ENCODE data around the gene CDK19. TPM values are rescaled to one million over a fixed set of nuclear protein-coding genes. Genes with fewer than 3 reads are reported as not detected.

The CDK19 gene
- total RNA-seq, 6 experiments from 2014 or later, result 18.6 to 22.4 (median 20.0) TPM

DNA sequence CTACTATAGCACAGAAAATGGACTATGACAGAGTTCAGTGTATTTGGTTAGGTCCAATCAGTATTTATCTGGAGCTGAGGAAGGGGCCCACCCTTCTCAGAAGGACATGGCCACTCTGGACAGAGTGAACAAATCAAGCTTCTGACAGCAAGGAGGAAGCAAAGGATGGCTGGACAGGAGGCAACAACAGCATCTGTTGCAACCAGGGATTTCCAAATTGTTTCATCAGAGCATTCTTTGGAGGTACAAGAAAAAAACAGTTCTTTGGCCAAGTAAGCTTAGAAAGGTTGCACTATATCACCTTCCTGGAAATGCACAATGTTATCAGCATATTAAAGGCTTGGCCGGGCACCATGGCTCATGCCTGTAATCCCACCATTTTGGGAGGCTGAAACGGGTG lies 220.2 kb downstream of the CDK19 start:
- Mint-ChIP-seq H3K27ac (no peak overlapping the region), H3K36me3 (ENCODE audit: low read depth) (peaks cover 6% of the 10 kb centered on the region), H3K4me3 (no peak overlapping the region), H3K4me1 (ENCODE audit: low read depth) (peaks cover 22% of the 10 kb centered on the region), H3K9me3 (no peaks in the 10 kb centered on the region), H3K27me3 (ENCODE audit: insufficient read depth) (no peaks in the 10 kb centered on the region)
- DNase-seq, result no peak
- TF ChIP-seq, protein P1, sequence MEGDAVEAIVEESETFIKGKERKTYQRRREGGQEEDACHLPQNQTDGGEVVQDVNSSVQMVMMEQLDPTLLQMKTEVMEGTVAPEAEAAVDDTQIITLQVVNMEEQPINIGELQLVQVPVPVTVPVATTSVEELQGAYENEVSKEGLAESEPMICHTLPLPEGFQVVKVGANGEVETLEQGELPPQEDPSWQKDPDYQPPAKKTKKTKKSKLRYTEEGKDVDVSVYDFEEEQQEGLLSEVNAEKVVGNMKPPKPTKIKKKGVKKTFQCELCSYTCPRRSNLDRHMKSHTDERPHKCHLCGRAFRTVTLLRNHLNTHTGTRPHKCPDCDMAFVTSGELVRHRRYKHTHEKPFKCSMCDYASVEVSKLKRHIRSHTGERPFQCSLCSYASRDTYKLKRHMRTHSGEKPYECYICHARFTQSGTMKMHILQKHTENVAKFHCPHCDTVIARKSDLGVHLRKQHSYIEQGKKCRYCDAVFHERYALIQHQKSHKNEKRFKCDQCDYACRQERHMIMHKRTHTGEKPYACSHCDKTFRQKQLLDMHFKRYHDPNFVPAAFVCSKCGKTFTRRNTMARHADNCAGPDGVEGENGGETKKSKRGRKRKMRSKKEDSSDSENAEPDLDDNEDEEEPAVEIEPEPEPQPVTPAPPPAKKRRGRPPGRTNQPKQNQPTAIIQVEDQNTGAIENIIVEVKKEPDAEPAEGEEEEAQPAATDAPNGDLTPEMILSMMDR (IDR thresholded peaks at IDR 0.05), result no peak

DNA sequence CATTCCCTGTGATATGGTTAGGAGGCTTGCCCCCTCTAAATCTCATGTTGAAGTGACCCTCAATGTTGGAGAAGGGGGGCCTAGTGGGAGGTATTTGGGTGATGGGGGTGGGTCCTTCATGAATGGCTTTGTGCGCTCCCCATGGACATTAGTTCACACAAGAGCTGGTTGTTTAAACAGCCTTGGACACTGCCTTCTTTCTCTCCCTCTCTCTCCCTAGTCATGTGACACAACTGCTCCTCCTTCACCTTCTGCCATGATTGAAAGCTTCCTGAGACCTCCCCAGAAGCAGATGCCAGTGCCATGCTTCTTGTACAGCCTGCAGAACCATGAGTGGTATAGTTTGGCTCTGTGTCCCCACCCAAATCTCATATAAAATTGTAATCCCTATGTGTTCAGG lies 221.6 kb downstream of the CDK19 start:
- H3K9me3 Mint-ChIP-seq, result no peaks in the 10 kb centered on the region
- H3K36me3 Mint-ChIP-seq (ENCODE audit: low read depth), result no peaks in the 10 kb centered on the region
- no peak for DNase-seq

DNA sequence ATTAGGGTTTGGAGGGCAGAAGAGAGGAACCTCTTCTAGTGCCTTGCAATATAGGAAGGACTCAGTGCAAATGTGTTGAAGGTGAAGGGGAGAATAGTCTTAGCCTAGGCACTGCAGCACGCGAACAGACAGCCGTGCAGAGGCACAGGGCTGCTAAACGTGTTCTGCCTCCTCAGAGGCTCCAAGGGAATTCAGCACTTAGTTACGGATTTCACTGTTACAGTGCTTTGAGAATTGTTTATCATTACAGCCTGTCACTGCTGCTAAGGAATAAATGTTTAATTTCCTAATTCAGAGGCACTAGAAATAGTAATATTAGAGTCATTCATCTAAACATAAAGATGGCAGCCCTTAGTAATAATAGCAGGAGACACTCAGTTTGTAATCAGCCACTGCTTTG lies 222.5 kb downstream of the CDK19 start:
- TF ChIP-seq, protein P1 (IDR thresholded peaks at IDR 0.05), result no peak
- no peak overlapping the region; the same call in 1 of the 2 replicates for H3K27ac Mint-ChIP-seq
- no peak overlapping the region for H3K4me3 Mint-ChIP-seq
- DNase-seq, result no peak
- H3K9me3 Mint-ChIP-seq, result no peaks in the 10 kb centered on the region
- H3K36me3 Mint-ChIP-seq (ENCODE audit: low read depth), result no peaks in the 10 kb centered on the region
- no peaks in the 10 kb centered on the region for H3K27me3 Mint-ChIP-seq (ENCODE audit: insufficient read depth)
- peaks cover 22% of the 10 kb centered on the region for H3K4me1 Mint-ChIP-seq (ENCODE audit: low read depth)

More for the DNA sequence above, 221.6 kb downstream of the CDK19 start:
- Mint-ChIP-seq H3K4me1 (ENCODE audit: low read depth) (peaks cover 22% of the 10 kb centered on the region), H3K27me3 (ENCODE audit: insufficient read depth) (no peaks in the 10 kb centered on the region), H3K4me3 (no peak overlapping the region), H3K27ac (no peak overlapping the region)
- TF ChIP-seq, protein P1 (IDR thresholded peaks at IDR 0.05), result no peak

DNA sequence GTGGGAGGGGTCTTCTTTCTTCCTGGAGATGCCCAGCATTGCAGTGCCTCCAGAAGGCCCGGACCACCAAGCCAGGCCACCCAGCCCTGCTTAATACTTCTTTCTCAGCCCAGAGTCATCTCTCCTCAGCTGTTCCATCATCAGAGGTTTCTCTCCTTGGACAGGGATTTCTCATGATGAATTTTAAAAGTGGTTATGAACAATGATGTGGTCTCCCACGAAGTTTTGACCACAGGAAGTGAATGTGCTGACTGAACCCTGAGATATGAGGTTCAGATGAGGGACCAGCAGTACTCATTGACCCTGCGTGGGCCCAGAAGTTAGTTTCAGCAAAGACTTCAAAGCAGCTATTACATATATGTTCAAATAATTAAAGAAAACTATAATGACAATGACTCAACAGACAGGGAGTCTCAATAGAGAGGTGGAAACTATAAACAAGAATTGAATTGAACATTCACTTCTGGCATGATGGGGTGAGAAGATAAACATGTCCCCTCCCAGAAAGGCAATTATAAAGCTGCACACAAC lies 224.4 kb downstream of the CDK19 start:
- Mint-ChIP-seq H3K9me3 (no peaks in the 10 kb centered on the region), H3K27ac (peak overlapping the region; percentile 69), H3K4me3 (no peak overlapping the region), H3K36me3 (ENCODE audit: low read depth) (no peaks in the 10 kb centered on the region), H3K27me3 (ENCODE audit: insufficient read depth) (no peaks in the 10 kb centered on the region), H3K4me1 (ENCODE audit: low read depth) (peaks cover 22% of the 10 kb centered on the region)
- TF ChIP-seq, protein P1 (IDR thresholded peaks at IDR 0.05), result no peak
- DNase-seq, result peak; percentile 18

DNA sequence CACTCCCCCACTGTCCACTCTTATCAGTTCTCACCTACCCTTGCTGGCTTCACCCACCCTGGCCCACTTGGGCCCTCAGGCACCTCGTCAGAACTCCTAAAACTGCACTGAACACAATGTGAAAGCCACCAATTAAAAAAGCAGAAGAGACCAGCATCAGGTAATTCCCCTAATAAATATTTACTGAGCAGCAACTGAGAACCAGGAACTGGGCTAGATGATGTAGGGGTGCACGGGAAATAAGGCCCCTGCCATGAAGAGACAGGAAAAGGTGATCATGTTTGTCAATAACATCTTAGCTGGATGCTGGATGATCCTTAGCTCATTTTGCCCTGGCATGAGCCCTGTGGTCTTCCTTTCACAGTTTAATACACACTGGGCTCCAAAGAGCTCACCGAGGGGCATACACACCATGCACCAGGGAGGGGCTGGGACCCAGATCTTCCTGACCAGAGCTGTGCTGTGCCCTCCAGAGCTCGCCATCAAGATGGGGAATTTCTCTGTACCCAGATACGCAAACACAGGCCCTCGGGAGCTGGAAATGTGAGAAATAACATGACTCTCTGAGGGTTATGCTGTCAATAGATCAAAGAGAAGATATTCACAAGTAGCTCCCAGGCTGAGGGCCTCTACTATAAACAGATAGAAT lies 225.3 kb downstream of the CDK19 start:
- DNase-seq, result no peak
- TF ChIP-seq, protein P1 (IDR thresholded peaks at IDR 0.05), result no peak

More for the DNA sequence above, 225.3 kb downstream of the CDK19 start:
- Mint-ChIP-seq H3K27me3 (ENCODE audit: insufficient read depth) (no peaks in the 10 kb centered on the region), H3K4me1 (ENCODE audit: low read depth) (peaks cover 22% of the 10 kb centered on the region), H3K4me3 (no peak overlapping the region), H3K9me3 (no peaks in the 10 kb centered on the region), H3K36me3 (ENCODE audit: low read depth) (no peaks in the 10 kb centered on the region), H3K27ac (no peak overlapping the region)
